Heart right ventricle (tissue), 16 donors: ENCODE measurements around the gene PPM1A. TPM values are rescaled to one million over a fixed set of nuclear protein-coding genes. Genes with fewer than 3 reads are reported as not detected.

Experiments used
- ATAC-seq, 8 donors: fragments of 200-7000 bp; cut with Tn5 transposase; one replicate each; pipeline ENCODE4 v1.9.1; 2020; ENCODE audit warnings: mild to moderate bottlenecking in 8 of 8, moderate library complexity in 8 of 8, moderate number of reproducible peaks in 1 of 8
- DNase-seq, 2 donors: peaks; one replicate each; pipeline ENCODE4 v3.0.0-alpha.2; 2020
- H3K27ac ChIP-seq, 10 donors: fragments of 200-600 bp; sonication (generic) in 2 of 10; one replicate each; pipeline versions ENCODE4 v1.5.0 to v1.8.0; 2020 to 2022; ENCODE audit warnings: mild to moderate bottlenecking in 3 of 10
- H3K27me3 ChIP-seq, 7 donors: fragments of 200-600 bp; one replicate each; pipeline ENCODE4 v1.8.0; 2021 to 2022; ENCODE audit warnings: mild to moderate bottlenecking in 2 of 7
- H3K36me3 ChIP-seq, 9 donors: fragments of 200-600 bp; sonication (generic) in 1 of 9; one replicate each; pipeline versions ENCODE4 v1.5.0 to v1.8.0; 2020 to 2022; ENCODE audit warnings: mild to moderate bottlenecking in 2 of 9
- H3K4me1 ChIP-seq, 9 donors: fragments of 200-600 bp; sonication (generic) in 1 of 9; one replicate each; pipeline versions ENCODE4 v1.5.0 to v1.8.0; 2020 to 2022; ENCODE audit warnings: mild to moderate bottlenecking in 4 of 9
- H3K4me3 ChIP-seq, 10 donors: fragments of 200-600 bp; sonication (generic) in 2 of 10; one replicate each; pipeline versions ENCODE4 v1.5.0 to v1.8.0; 2020 to 2022; ENCODE audit warnings: mild to moderate bottlenecking in 7 of 10, moderate library complexity in 2 of 10
- H3K9me3 ChIP-seq, 11 donors: fragments of 200-600 bp in 10 of 11; sonication (generic) in 2 of 11; one replicate each; pipeline versions ENCODE4 v1.5.0 to v1.8.0; 2013 to 2022; ENCODE audit warnings: mild to moderate bottlenecking in 2 of 11, control low read depth in 1 of 11, moderate library complexity in 1 of 11
- WGBS, 2 donors: extraction: QIAGEN DNeasy Blood & Tissue Kit; methylation state at CpG; one replicate each; pipeline ENCODE4 v1.1.7; 2013; ENCODE audit warnings: inconsistent platforms in 1 of 2; 5-methylcytosine and 5-hydroxymethylcytosine counted together
- intact Hi-C, 10 donors: fragments of 100-400 bp; cut with DNase I; formaldehyde crosslinking; loops; one replicate each; pipeline versions ENCODE4 v1.11.1 to v1.14.2; 2022
- polyA plus RNA-seq, 2 donors: library from polyadenylated mRNA; stranded (reverse); fragments of 200-250 nt; gene quantifications; one replicate each; pipeline ENCODE4 v1.2.3, GENCODE V29; 2013
- total RNA-seq, 10 donors: library from RNA; stranded (reverse); fragmentation: NEBNext Ultra II Directional in 3 of 10; extraction: Animal tissue kit (Norgen Biotek cat#: 25700) in 3 of 10; gene quantifications; one replicate each; pipeline versions ENCODE4 v1.2.1 to v1.2.4, GENCODE V29; 2021 to 2023
- TF ChIP-seq, protein P1 (sequence below), 9 donors: fragments of 200-600 bp; sonication (generic) in 2 of 9; IDR thresholded peaks; one replicate each; pipeline versions ENCODE4 v1.5.0 to v1.8.0; 2021 to 2022; ENCODE audit warnings: antibody characterized with exemption in 9 of 9, mild to moderate bottlenecking in 5 of 9, moderate library complexity in 1 of 9
- donor health status: Arrhythmogenic right ventricular cardiomyopathy.
- donor health status: ischemic (EF 13 %, LVEDD 7.1; RV severe dilation, severe dysfunction).
- donor health status: healthy with polysubstance abuse.
- donor health status: DM: no; HTN: yes; CAD: no.
- donor health status: DM: no; HTN: no; CAD: no.
- donor health status: ischemic (EF 25% LVEDD 6.9; RV normal size, moderate dysfunction).
- donor health status: ischemic (EF 25% LVEDD 5.7; RV mildly dilated, moderate dysfunction).
- donor health status: healthy.
- donor health status: DM: yes; HTN: yes; CAD: no.
- donor health status: Ischemic cardiomyopathy.
- donor health status: ischemic (EF 35%, LVEDD 5.7; RV mildly dilated, moderate dysfunction).
- donor health status: nonischemic (EF 11% LVEDD 7.7; RV severe dilation, severe dysfunction).
- donor health status: DM: yes; HTN: yes; CAD: no.
- donor health status: PGD.
- donor health status: ischemic (EF 29% LVEDD 5.4; RV normal size, mild dysfunction).
- donor health status: nonischemic (EF 23%, LVEDD 6.1; RV moderate dilation, normal function).

PPM1A gene
- total and polyA plus RNA-seq, 12 donors, result 27.0 to 122 (median 98.1) TPM

DNA sequence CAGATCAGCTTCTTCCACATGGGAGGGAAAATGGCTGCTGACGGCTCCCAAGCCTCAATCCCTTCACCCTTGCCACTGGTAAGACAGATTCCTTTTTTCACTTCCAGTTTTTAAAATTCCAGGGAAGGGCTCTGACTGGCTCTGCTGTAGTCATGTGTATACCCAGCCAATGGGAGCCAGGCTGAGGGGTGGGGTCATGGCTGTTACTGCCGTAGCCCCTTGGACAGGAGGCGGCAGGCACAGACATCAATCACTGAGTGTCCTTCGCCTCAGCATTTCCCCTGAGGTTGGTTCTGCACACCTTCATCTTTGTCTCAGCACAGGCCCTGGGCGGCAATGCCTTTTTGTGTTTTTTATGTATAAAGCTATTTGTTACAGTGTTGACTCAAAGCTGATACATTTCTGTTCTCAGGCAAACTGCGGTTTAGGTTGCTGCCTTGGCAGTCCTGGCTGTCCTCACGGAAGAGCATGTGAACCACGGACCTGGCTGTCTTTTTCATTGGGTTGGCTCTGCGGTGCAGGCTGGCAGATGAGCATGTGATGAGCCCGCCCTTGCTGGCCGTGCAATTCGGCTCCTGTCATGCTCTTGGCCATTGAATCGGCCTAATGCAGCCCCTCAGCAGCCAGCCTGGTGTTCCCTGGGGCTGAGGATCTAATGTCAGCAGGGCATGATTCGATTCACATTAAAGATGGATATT lies 74.3 kb downstream of the PPM1A start:
- peaks cover 0 to 23% (median 12%) of the 10 kb centered on the region in 7 donors for H3K27me3 ChIP-seq
- no peak overlapping the region for H3K27ac ChIP-seq
- intact Hi-C loops, result loop anchor here in 4 of 10 donors (10.0 kb wide), 2 partner anchors 109 to 129 kb away; no protein-coding TSS in a partner anchor
- no peaks in the 10 kb centered on the region for H3K36me3 ChIP-seq
- no peak for DNase-seq
- TF ChIP-seq, protein P1, sequence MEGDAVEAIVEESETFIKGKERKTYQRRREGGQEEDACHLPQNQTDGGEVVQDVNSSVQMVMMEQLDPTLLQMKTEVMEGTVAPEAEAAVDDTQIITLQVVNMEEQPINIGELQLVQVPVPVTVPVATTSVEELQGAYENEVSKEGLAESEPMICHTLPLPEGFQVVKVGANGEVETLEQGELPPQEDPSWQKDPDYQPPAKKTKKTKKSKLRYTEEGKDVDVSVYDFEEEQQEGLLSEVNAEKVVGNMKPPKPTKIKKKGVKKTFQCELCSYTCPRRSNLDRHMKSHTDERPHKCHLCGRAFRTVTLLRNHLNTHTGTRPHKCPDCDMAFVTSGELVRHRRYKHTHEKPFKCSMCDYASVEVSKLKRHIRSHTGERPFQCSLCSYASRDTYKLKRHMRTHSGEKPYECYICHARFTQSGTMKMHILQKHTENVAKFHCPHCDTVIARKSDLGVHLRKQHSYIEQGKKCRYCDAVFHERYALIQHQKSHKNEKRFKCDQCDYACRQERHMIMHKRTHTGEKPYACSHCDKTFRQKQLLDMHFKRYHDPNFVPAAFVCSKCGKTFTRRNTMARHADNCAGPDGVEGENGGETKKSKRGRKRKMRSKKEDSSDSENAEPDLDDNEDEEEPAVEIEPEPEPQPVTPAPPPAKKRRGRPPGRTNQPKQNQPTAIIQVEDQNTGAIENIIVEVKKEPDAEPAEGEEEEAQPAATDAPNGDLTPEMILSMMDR (IDR thresholded peaks at IDR 0.05), result no peak
- H3K4me3 ChIP-seq, result no peak overlapping the region
- no peaks in the 10 kb centered on the region for H3K9me3 ChIP-seq
- peaks cover 0 to 11% (median 7%) of the 10 kb centered on the region in 9 donors for H3K4me1 ChIP-seq
- ATAC-seq, result no peak
- 86 to 88% methylated on average over 14 of the region's 14 CpGs for WGBS, 2 donors

- H3K27ac ChIP-seq, result no peak overlapping the region
- no peak for DNase-seq
- no peak overlapping the region for H3K4me3 ChIP-seq
- H3K9me3 ChIP-seq, result no peaks in the 10 kb centered on the region
- ATAC-seq, result no peak
- TF ChIP-seq, protein P1 (IDR thresholded peaks at IDR 0.05), result no peak
- intact Hi-C loops, result loop anchor here in 5 of 10 donors (5.0 to 10.0 kb wide), 3 partner anchors 110 to 130 kb away; no protein-coding TSS in a partner anchor
- H3K36me3 ChIP-seq, result no peaks in the 10 kb centered on the region
- peaks cover 0 to 26% (median 14%) of the 10 kb centered on the region in 7 donors for H3K27me3 ChIP-seq
- 90 to 96% methylated on average over 2 of the region's 2 CpGs for WGBS, 2 donors
- H3K4me1 ChIP-seq, result peaks cover 0 to 11% (median 7%) of the 10 kb centered on the region in 9 donors
Measured at GRCh38 chr14:60324837-60325236, 75.8 kb downstream of the PPM1A start.

DNA sequence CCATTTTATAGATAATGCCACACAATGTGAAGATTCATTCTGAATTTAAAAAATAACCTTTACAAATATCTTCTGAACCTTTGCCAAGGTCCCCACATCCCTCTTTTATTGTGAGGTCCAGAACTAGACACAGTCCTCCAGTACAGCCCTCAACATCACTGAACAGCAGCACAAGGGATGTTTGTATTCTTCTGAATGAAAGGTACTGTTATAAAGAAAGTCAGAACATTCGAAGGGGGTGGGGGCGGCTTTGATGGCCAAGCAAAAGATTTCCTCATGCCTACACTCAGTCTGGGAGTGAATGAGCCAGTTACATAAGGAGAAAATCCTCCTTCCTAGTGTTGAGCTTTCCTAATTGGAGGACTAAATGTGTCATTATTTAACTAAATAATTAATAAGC lies 77.3 kb downstream of the PPM1A start:
- Histone ChIP-seq H3K4me1 (peaks cover 0 to 17% (median 7%) of the 10 kb centered on the region in 9 donors), H3K36me3 (no peaks in the 10 kb centered on the region), H3K4me3 (no peak overlapping the region), H3K27me3 (peaks cover 0 to 26% (median 14%) of the 10 kb centered on the region in 7 donors), H3K27ac (no peak overlapping the region), H3K9me3 (no peaks in the 10 kb centered on the region)
- ATAC-seq (no peak), DNase-seq (no peak)
- TF ChIP-seq, protein P1 (IDR thresholded peaks at IDR 0.05), result no peak
- 84 to 85% methylated on average over 2 of the region's 2 CpGs for WGBS, 2 donors
- intact Hi-C loops, result loop anchor here in 5 of 10 donors (5.0 to 10.0 kb wide), 3 partner anchors 111 to 131 kb away; no protein-coding TSS in a partner anchor

DNA sequence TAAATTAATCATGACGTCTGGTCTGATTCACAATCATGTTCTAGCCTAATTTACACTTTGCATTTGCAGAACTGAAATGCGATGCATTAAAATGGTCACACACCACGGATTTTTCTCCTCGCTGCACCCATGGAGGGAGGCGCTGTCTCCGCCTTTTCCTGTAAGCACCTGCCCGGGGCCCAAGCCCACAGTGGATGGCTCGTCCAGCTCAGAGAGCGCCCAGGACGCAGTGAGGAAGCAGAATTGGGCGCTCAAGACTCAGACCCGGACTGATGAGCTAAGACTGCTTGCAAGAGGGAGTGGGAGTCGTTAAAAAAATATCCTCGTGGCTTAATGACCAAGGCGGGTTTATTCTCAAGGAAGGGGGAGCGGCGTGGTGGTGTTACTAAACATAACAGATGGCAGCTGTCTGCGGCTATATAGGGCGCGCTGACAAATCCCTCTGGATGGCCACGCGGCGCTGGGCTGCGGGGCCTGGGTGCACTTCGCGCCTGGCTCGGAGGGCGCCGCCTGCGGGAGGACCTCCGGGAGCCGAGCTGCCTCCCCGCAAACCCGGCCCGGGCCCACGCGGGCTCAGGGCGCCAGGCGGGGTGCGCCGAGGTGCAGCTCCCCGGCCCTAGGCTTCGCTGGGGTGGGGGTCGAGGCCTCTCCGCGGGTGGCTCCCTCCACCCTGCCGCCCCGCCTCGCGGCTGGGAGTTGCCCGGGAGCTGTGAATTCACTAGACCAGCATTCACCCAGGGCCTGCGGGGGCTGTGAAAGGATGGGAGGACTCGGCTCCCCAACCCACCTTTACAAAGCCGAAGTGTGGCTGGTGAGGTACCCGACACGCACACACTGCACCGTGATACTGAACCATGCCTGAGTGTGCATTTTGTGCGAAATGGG lies 78.7 kb downstream of the PPM1A start:
- TF ChIP-seq, protein P1 (IDR thresholded peaks at IDR 0.05), result peak in 3 of 9 donors; percentile 27 to 37 (median 35)
- H3K27ac ChIP-seq, result no peak overlapping the region
- H3K9me3 ChIP-seq, result no peaks in the 10 kb centered on the region
- peak; percentile 50 to 84 (median 70) for ATAC-seq
- no peaks in the 10 kb centered on the region for H3K36me3 ChIP-seq
- peaks cover 3 to 22% (median 9%) of the 10 kb centered on the region in 9 donors for H3K4me1 ChIP-seq
- peaks cover 0 to 36% (median 18%) of the 10 kb centered on the region in 7 donors for H3K27me3 ChIP-seq
- H3K4me3 ChIP-seq, result peak overlapping the region in 9 of 10 donors; percentile 3 to 40 (median 33)
- peak; percentile 11 to 23 for DNase-seq
- intact Hi-C loops, result loop anchor here in 5 of 10 donors (5.0 to 10.0 kb wide), 3 partner anchors 113 to 133 kb away; no protein-coding TSS in a partner anchor
- WGBS, 2 donors, result 8 to 9% methylated on average over 58 of the region's 58 CpGs
